Sigmoid colon (tissue), 3 donors: ENCODE results near the gene CLMP.

ENCODE experiments used
- POLR2A ChIP-seq, 2 donors: fragments of 450-650 bp; IDR thresholded peaks; one replicate each; pipeline ENCODE4 v1.6.1; 2016; ENCODE audit warnings: antibody characterized with exemption in 2 of 2, mild to moderate bottlenecking in 2 of 2, moderate library complexity in 2 of 2
- TF ChIP-seq, protein P1 (sequence below), 4 experiments: fragments of 450-650 bp in 3 of 4; fragments of 200-600 bp in 1 of 4; IDR thresholded peaks; one replicate each; pipeline ENCODE4 v1.5.1; 2016 to 2019; ENCODE audit warnings: antibody characterized with exemption in 4 of 4, mild to moderate bottlenecking in 3 of 4, moderate library complexity in 2 of 4

DNA sequence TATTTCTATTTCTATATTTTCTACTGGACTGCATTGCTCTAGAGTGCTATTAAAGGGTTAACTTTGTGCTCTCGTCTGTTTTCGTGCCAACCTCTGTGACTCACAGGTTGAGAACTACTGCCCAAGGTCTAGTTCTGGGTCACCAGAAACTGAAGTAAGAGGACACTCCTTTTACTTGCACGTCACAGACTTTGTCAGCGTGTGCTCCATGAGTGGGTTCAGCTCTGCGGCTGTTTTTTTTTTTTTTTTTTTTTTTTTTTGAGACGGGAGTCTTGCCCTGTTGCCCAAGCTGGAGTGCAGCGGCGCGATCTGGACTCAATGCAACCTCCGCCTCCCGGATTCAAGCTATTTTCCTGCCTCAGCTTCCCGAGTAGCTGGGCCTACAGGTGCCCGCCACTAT lies 49.8 kb downstream of the CLMP start:
- TF ChIP-seq, protein P1, sequence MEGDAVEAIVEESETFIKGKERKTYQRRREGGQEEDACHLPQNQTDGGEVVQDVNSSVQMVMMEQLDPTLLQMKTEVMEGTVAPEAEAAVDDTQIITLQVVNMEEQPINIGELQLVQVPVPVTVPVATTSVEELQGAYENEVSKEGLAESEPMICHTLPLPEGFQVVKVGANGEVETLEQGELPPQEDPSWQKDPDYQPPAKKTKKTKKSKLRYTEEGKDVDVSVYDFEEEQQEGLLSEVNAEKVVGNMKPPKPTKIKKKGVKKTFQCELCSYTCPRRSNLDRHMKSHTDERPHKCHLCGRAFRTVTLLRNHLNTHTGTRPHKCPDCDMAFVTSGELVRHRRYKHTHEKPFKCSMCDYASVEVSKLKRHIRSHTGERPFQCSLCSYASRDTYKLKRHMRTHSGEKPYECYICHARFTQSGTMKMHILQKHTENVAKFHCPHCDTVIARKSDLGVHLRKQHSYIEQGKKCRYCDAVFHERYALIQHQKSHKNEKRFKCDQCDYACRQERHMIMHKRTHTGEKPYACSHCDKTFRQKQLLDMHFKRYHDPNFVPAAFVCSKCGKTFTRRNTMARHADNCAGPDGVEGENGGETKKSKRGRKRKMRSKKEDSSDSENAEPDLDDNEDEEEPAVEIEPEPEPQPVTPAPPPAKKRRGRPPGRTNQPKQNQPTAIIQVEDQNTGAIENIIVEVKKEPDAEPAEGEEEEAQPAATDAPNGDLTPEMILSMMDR (IDR thresholded peaks at IDR 0.05) = no peak
- no peak for TF ChIP-seq POLR2A (IDR thresholded peaks at IDR 0.05)
